Upper lobe of left lung (tissue), 4 donors: ENCODE measurements around the gene DGCR8.

Experiments used
- POLR2A ChIP-seq, 4 donors: fragments of 450-650 bp; IDR thresholded peaks; one replicate each; pipeline ENCODE4 v1.5.1; 2016 to 2017; ENCODE audit warnings: antibody characterized with exemption in 4 of 4, mild to moderate bottlenecking in 2 of 4
- TF ChIP-seq, protein P1 (sequence below), 6 experiments: fragments of 450-650 bp in 4 of 6; fragments of 200-600 bp in 2 of 6; sonication (generic) in 2 of 6; IDR thresholded peaks; one replicate each; pipeline ENCODE4 v1.5.1; 2016 to 2019; ENCODE audit warnings: antibody characterized with exemption in 6 of 6

DNA sequence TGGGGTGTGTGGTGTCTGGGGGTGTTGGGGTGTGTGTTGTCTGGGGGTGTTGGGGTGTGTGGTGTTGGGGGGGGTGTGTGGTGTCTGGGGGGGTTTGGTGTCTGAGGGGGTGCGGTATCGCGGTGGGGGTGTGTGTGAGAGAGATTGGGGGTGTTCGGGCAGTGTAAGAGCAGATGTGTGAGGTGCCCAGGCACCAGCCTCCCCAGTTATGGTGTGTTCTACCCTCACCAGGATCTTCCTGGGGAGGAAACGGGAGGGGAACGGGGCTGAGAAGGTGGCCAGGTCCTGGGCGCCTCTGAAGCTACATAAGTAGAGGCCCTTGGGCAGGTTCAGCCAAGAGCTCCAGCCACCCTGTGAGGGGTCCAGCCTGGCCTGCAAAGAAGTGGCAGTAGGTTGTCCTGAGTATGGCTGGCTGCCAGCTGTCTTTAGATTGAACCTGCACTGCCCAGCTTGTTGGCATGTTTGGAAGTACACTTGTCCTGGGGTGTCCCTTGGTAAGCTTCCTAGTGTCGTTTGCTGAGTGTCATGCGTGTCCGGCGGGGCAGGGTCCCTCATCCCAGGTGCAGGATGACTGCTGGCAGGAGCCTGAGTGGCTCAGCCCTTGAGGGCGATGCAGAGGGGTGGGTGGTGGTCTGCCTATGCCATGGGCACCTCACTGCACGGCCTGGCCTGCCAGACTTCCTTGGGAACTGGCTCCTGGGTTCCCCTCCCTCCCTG lies 43.5 kb downstream of the DGCR8 start:
- no peak for TF ChIP-seq POLR2A (IDR thresholded peaks at IDR 0.05)
- TF ChIP-seq, protein P1, sequence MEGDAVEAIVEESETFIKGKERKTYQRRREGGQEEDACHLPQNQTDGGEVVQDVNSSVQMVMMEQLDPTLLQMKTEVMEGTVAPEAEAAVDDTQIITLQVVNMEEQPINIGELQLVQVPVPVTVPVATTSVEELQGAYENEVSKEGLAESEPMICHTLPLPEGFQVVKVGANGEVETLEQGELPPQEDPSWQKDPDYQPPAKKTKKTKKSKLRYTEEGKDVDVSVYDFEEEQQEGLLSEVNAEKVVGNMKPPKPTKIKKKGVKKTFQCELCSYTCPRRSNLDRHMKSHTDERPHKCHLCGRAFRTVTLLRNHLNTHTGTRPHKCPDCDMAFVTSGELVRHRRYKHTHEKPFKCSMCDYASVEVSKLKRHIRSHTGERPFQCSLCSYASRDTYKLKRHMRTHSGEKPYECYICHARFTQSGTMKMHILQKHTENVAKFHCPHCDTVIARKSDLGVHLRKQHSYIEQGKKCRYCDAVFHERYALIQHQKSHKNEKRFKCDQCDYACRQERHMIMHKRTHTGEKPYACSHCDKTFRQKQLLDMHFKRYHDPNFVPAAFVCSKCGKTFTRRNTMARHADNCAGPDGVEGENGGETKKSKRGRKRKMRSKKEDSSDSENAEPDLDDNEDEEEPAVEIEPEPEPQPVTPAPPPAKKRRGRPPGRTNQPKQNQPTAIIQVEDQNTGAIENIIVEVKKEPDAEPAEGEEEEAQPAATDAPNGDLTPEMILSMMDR (IDR thresholded peaks at IDR 0.05) = no peak
